ENCODE measurements around the gene NOL6.
"Not testable (repeated sequence)": the region's sequence is repeated elsewhere in the genome, so short reads cannot be mapped to it uniquely, and the experiment has no call there.

- not testable (repeated sequence) for TF ChIP-seq POLR2AphosphoS5 (IDR thresholded peaks at IDR 0.05); EZH2 (IDR thresholded peaks at IDR 0.05; ENCODE audit: borderline replicate concordance, insufficient read depth, low read length, poor library complexity, severe bottlenecking); CTCF (IDR thresholded peaks at IDR 0.05; ENCODE audit: poor library complexity, severe bottlenecking)
Measured at GRCh38 chr9:33455456-33455855, 18.3 kb downstream of the NOL6 start.
